GM23338 (cell line): ENCODE measurements around the gene ABHD17B. TPM values are rescaled to one million over a fixed set of nuclear protein-coding genes. Genes with fewer than 3 reads are reported as not detected.
A peak's percentile ranks its signal among the peaks of the same experiment; 100 is the strongest.

ENCODE experiments used
- ATAC-seq: fragments of 200-7000 bp; cut with Tn5 transposase; 3 replicates; pipeline ENCODE4 v1.9.1; 2020
- DNase-seq: peaks from one replicate; pipeline ENCODE4 v3.0.0-alpha.2; 2015; ENCODE audit warnings: low spot score
- H2AFZ ChIP-seq: fragments of 200-600 bp; sonication (generic); 2 replicates; pipeline ENCODE4 v1.8.0; 2016; ENCODE audit warnings: antibody characterized with exemption, mild to moderate bottlenecking, moderate library complexity
- H3F3A ChIP-seq: fragments of 200-600 bp; sonication (generic); replicated peaks from 2 replicates; pipeline ENCODE4 v1.8.0; 2017; ENCODE audit warnings: antibody characterized with exemption, mixed run types, low read depth
- H3K27ac ChIP-seq: fragments of 200-600 bp; sonication (generic); 2 replicates; pipeline ENCODE4 v1.6.1; 2016; ENCODE audit warnings: low read depth
- H3K27me3 ChIP-seq: fragments of 200-600 bp; sonication (generic); 2 replicates; pipeline ENCODE4 v1.8.0; 2016; ENCODE audit warnings: mild to moderate bottlenecking, mixed run types, moderate library complexity; ENCODE audit not compliant: insufficient read depth
- H3K36me3 ChIP-seq: fragments of 200-600 bp; sonication (generic); 2 replicates; pipeline ENCODE4 v1.8.0; 2016; ENCODE audit warnings: mild to moderate bottlenecking; ENCODE audit not compliant: insufficient read depth
- H3K4me1 ChIP-seq: fragments of 200-600 bp; sonication (generic); 2 replicates; pipeline ENCODE4 v1.8.0; 2016; ENCODE audit warnings: mild to moderate bottlenecking, moderate library complexity; ENCODE audit not compliant: insufficient read depth
- H3K4me2 ChIP-seq: fragments of 200-600 bp; sonication (generic); 2 replicates; pipeline ENCODE4 v1.7.1; 2017; ENCODE audit warnings: mixed run types
- H3K4me3 ChIP-seq: fragments of 200-600 bp; sonication (generic); 2 replicates; pipeline ENCODE4 v1.6.1; 2016; ENCODE audit warnings: mixed run types
- H3K79me2 ChIP-seq: fragments of 200-600 bp; sonication (generic); replicated peaks from 2 replicates; pipeline ENCODE4 v1.8.0; 2017; ENCODE audit warnings: mild to moderate bottlenecking; ENCODE audit not compliant: insufficient read depth
- H3K9me2 ChIP-seq: fragments of 200-600 bp; sonication (generic); 2 replicates; pipeline ENCODE4 v1.8.0; 2017; ENCODE audit not compliant: insufficient read depth
- H4K20me1 ChIP-seq: fragments of 200-600 bp; sonication (generic); replicated peaks from 2 replicates; pipeline ENCODE4 v1.8.0; 2017; ENCODE audit warnings: mild to moderate bottlenecking; ENCODE audit not compliant: insufficient read depth
- H3K27ac Mint-ChIP-seq: 2 replicates; pipeline ENCODE4 v1.8.0; 2020; ENCODE audit warnings: inconsistent platforms, mild to moderate bottlenecking, moderate library complexity, mixed read lengths
- H3K27me3 Mint-ChIP-seq: 3 replicates; pipeline ENCODE4 v1.8.0; 2022; ENCODE audit warnings: low read depth, mild to moderate bottlenecking, moderate library complexity, mixed read lengths, inconsistent platforms; ENCODE audit not compliant: insufficient read depth, poor library complexity
- H3K36me3 Mint-ChIP-seq: 3 replicates; pipeline ENCODE4 v1.8.0; 2021; ENCODE audit warnings: low read depth, mild to moderate bottlenecking, inconsistent platforms, moderate library complexity, mixed read lengths
- H3K4me1 Mint-ChIP-seq: 3 replicates; pipeline ENCODE4 v1.8.0; 2020; ENCODE audit warnings: mild to moderate bottlenecking, inconsistent platforms, mixed read lengths
- H3K4me3 Mint-ChIP-seq: 3 replicates; pipeline ENCODE4 v1.8.0; 2021; ENCODE audit warnings: moderate library complexity, mild to moderate bottlenecking, inconsistent platforms, mixed read lengths
- H3K9me3 Mint-ChIP-seq: 3 replicates; pipeline ENCODE4 v1.8.0; 2020; ENCODE audit warnings: moderate library complexity, mild to moderate bottlenecking, inconsistent platforms, mixed read lengths
- EZH2 ChIP-seq: fragments of 200-600 bp; sonication (generic); IDR thresholded peaks from one replicate; pipeline ENCODE4 v1.8.0; 2017; ENCODE audit warnings: antibody characterized with exemption, mild to moderate bottlenecking, low read depth; ENCODE audit not compliant: unreplicated experiment
- JUNB ChIP-seq: IDR thresholded peaks from one replicate; pipeline ENCODE4 v1.6.1; 2016; ENCODE audit warnings: antibody characterized with exemption; ENCODE audit not compliant: unreplicated experiment
- NANOG ChIP-seq: IDR thresholded peaks from 2 replicates; pipeline ENCODE4 v1.6.1; 2016; ENCODE audit warnings: antibody characterized with exemption, borderline replicate concordance
- REST ChIP-seq: IDR thresholded peaks from one replicate; pipeline ENCODE4 v1.6.1; 2018; ENCODE audit warnings: antibody characterized with exemption; ENCODE audit not compliant: unreplicated experiment
- STAT1 ChIP-seq: IDR thresholded peaks from one replicate; pipeline ENCODE4 v1.6.1; 2016; ENCODE audit warnings: antibody characterized with exemption; ENCODE audit not compliant: unreplicated experiment
- ZNF331 ChIP-seq: fragments of 250-450 bp; sonication (Bioruptor Pico); IDR thresholded peaks from 2 replicates; pipeline ENCODE4 v1.5.0; 2020; ENCODE audit warnings: low read depth, mild to moderate bottlenecking, moderate library complexity
- polyA plus RNA-seq: library from polyadenylated mRNA; unstranded; fragments of >200 nt; fragmentation: Nextera tagmentation; extraction: Ambion mirVana; gene quantifications from 2 replicates; pipeline ENCODE4 v1.2.1, GENCODE V29; 2016
- total RNA-seq: library from RNA; depleted of rRNA; stranded (reverse); fragments of >200 nt; shearing (Covaris generic); gene quantifications from 2 replicates; pipeline ENCODE4 v1.2.3, GENCODE V29; 2014
- TF ChIP-seq, protein P1 (sequence below): fragments of 250-450 bp; sonication (Bioruptor Pico); IDR thresholded peaks from 2 replicates; pipeline ENCODE4 v1.5.0; 2020; ENCODE audit warnings: mild to moderate bottlenecking, moderate library complexity
- TF ChIP-seq, protein P2 (sequence below), 2 experiments: fragments of 200-600 bp in 1 of 2; sonication (generic) in 1 of 2; conservative IDR thresholded peaks; 2 replicates each; pipeline versions ENCODE4 v1.5.1 to v1.6.1; 2016 to 2017; ENCODE audit warnings: antibody characterized with exemption in 2 of 2, low read depth in 2 of 2, mild to moderate bottlenecking in 2 of 2, moderate library complexity in 1 of 2

The ABHD17B gene
- total and polyA plus RNA-seq, 2 experiments from 2014 or later, result 32.2 to 112 TPM

- H2AFZ ChIP-seq, result no peak overlapping the region
- no peak overlapping the region for H3K4me2 ChIP-seq
- H3K27me3 ChIP-seq, result no peaks in the 10 kb centered on the region
- Mint-ChIP-seq H3K27ac (no peak overlapping the region), H3K4me1 (peaks cover 55% of the 10 kb centered on the region), H3K36me3 (peaks cover 16% of the 10 kb centered on the region; the same call in 2 of the 3 replicates), H3K4me3 (no peak overlapping the region), H3K9me3 (no peaks in the 10 kb centered on the region), H3K27me3 (no peaks in the 10 kb centered on the region)
- ATAC-seq, result no peak
- H3K27ac ChIP-seq, result 0 out of 2 replicates have a peak overlapping the region, but pooled peaks have one; percentile 8
- H3K9me2 ChIP-seq, result no peaks in the 10 kb centered on the region
- H3K36me3 ChIP-seq, result no peaks in the 10 kb centered on the region
- no peak overlapping the region for H3K4me3 ChIP-seq
- peaks cover 53% of the 10 kb centered on the region for H3K4me1 ChIP-seq
- no peaks in the 10 kb centered on the region for H3F3A ChIP-seq
- peaks cover 74% of the 10 kb centered on the region for H4K20me1 ChIP-seq
- peaks cover 100% of the 10 kb centered on the region for H3K79me2 ChIP-seq
- DNase-seq, result no peak
- no peak for TF ChIP-seq STAT1
- TF ChIP-seq ZNF331 (CRISPR knock-in tag), result no peak
- no peak for TF ChIP-seq JUNB
- TF ChIP-seq, protein P1, sequence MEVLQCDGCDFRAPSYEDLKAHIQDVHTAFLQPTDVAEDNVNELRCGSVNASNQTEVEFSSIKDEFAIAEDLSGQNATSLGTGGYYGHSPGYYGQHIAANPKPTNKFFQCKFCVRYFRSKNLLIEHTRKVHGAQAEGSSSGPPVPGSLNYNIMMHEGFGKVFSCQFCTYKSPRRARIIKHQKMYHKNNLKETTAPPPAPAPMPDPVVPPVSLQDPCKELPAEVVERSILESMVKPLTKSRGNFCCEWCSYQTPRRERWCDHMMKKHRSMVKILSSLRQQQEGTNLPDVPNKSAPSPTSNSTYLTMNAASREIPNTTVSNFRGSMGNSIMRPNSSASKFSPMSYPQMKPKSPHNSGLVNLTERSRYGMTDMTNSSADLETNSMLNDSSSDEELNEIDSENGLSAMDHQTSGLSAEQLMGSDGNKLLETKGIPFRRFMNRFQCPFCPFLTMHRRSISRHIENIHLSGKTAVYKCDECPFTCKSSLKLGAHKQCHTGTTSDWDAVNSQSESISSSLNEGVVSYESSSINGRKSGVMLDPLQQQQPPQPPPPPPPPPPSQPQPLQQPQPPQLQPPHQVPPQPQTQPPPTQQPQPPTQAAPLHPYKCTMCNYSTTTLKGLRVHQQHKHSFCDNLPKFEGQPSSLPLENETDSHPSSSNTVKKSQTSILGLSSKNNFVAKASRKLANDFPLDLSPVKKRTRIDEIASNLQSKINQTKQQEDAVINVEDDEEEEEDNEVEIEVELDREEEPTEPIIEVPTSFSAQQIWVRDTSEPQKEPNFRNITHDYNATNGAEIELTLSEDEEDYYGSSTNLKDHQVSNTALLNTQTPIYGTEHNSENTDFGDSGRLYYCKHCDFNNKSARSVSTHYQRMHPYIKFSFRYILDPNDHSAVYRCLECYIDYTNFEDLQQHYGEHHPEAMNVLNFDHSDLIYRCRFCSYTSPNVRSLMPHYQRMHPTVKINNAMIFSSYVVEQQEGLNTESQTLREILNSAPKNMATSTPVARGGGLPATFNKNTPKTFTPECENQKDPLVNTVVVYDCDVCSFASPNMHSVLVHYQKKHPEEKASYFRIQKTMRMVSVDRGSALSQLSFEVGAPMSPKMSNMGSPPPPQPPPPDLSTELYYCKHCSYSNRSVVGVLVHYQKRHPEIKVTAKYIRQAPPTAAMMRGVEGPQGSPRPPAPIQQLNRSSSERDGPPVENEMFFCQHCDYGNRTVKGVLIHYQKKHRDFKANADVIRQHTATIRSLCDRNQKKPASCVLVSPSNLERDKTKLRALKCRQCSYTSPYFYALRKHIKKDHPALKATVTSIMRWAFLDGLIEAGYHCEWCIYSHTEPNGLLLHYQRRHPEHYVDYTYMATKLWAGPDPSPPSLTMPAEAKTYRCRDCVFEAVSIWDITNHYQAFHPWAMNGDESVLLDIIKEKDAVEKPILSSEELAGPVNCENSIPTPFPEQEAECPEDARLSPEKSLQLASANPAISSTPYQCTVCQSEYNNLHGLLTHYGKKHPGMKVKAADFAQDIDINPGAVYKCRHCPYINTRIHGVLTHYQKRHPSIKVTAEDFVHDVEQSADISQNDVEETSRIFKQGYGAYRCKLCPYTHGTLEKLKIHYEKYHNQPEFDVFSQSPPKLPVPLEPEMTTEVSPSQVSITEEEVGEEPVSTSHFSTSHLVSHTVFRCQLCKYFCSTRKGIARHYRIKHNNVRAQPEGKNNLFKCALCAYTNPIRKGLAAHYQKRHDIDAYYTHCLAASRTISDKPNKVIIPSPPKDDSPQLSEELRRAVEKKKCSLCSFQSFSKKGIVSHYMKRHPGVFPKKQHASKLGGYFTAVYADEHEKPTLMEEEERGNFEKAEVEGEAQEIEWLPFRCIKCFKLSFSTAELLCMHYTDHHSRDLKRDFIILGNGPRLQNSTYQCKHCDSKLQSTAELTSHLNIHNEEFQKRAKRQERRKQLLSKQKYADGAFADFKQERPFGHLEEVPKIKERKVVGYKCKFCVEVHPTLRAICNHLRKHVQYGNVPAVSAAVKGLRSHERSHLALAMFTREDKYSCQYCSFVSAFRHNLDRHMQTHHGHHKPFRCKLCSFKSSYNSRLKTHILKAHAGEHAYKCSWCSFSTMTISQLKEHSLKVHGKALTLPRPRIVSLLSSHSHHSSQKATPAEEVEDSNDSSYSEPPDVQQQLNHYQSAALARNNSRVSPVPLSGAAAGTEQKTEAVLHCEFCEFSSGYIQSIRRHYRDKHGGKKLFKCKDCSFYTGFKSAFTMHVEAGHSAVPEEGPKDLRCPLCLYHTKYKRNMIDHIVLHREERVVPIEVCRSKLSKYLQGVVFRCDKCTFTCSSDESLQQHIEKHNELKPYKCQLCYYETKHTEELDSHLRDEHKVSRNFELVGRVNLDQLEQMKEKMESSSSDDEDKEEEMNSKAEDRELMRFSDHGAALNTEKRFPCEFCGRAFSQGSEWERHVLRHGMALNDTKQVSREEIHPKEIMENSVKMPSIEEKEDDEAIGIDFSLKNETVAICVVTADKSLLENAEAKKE, result no peak
- TF ChIP-seq, protein P2, sequence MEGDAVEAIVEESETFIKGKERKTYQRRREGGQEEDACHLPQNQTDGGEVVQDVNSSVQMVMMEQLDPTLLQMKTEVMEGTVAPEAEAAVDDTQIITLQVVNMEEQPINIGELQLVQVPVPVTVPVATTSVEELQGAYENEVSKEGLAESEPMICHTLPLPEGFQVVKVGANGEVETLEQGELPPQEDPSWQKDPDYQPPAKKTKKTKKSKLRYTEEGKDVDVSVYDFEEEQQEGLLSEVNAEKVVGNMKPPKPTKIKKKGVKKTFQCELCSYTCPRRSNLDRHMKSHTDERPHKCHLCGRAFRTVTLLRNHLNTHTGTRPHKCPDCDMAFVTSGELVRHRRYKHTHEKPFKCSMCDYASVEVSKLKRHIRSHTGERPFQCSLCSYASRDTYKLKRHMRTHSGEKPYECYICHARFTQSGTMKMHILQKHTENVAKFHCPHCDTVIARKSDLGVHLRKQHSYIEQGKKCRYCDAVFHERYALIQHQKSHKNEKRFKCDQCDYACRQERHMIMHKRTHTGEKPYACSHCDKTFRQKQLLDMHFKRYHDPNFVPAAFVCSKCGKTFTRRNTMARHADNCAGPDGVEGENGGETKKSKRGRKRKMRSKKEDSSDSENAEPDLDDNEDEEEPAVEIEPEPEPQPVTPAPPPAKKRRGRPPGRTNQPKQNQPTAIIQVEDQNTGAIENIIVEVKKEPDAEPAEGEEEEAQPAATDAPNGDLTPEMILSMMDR (conservative IDR thresholded peaks at IDR 0.05; ENCODE audit: low read depth in 2 of 2), result no peak
- TF ChIP-seq NANOG, result no peak
- no peak for TF ChIP-seq REST
- no peak for TF ChIP-seq EZH2
Measured at GRCh38 chr9:71895117-71895516, 15.9 kb downstream of the ABHD17B start.
